SK-N-SH (cell line): ENCODE measurements around the gene FUT7. TPM values are rescaled to one million over a fixed set of nuclear protein-coding genes. Genes with fewer than 3 reads are reported as not detected.

ENCODE experiments used
- CTCF ChIA-PET: fragments of 300-600, 350-600 bp; formaldehyde crosslinking; extraction: SDS; loops from one replicate; lab custom pipeline; 2021; lab: Yijun Ruan, JAX
- POLR2A ChIA-PET: fragments of 350-600 bp; sonication (Branson Sonifier 250); formaldehyde crosslinking; extraction: SDS; loops from one replicate; lab custom pipeline; 2020; ENCODE audit warnings: antibody characterized with exemption, inconsistent platforms; lab: Yijun Ruan, JAX
- DNase-seq: peaks from one replicate; pipeline ENCODE4 v3.0.0; 2012
- H2AFZ ChIP-seq: fragments of 200-600 bp; sonication (generic); 2 replicates; pipeline ENCODE4 v1.8.1; 2016; ENCODE audit warnings: antibody characterized with exemption, mild to moderate bottlenecking, low read depth
- H3F3A ChIP-seq: fragments of 200-600 bp; sonication (generic); replicated peaks from 2 replicates; pipeline ENCODE3; 2016; ENCODE audit warnings: antibody characterized with exemption, mild to moderate bottlenecking; ENCODE audit not compliant: insufficient read depth
- H3K27ac ChIP-seq, 2 experiments: fragments of 200-500 bp in 1 of 2; fragments of 200-600 bp in 1 of 2; sonication (Bioruptor generic) in 1 of 2; sonication (generic), shearing (Covaris generic) in 1 of 2; 2 replicates each; pipeline versions ENCODE4 v1.5.1 to v1.6.1; 2014 to 2016; ENCODE audit warnings: low read depth in 2 of 2, inconsistent platforms in 1 of 2, low read length in 1 of 2, mild to moderate bottlenecking in 1 of 2, mixed read lengths in 1 of 2
- H3K27me3 ChIP-seq: fragments of 200-600 bp; sonication (generic), shearing (Covaris generic); 2 replicates; pipeline ENCODE4 v1.6.1; 2016; ENCODE audit warnings: mixed run types; ENCODE audit not compliant: insufficient read depth
- H3K36me3 ChIP-seq, 2 experiments: fragments of 200-500 bp in 1 of 2; fragments of 200-600 bp in 1 of 2; sonication (Bioruptor generic) in 1 of 2; sonication (generic) in 1 of 2; replicated peaks in 1 of 2; 2 replicates each; pipeline versions ENCODE3 to v1.5.1; 2014 to 2016; ENCODE audit warnings: low read length in 1 of 2, mild to moderate bottlenecking in 1 of 2; ENCODE audit not compliant: insufficient read depth in 2 of 2, control insufficient read depth in 1 of 2
- H3K4me1 ChIP-seq, 2 experiments: fragments of 200-500 bp in 1 of 2; fragments of 200-600 bp in 1 of 2; sonication (Bioruptor generic) in 1 of 2; sonication (generic), shearing (Covaris generic) in 1 of 2; 2 replicates each; pipeline versions ENCODE4 v1.5.1 to v1.6.1; 2014 to 2016; ENCODE audit warnings: low read depth in 1 of 2, low read length in 1 of 2, mixed run types in 1 of 2; ENCODE audit not compliant: insufficient read depth in 2 of 2, control insufficient read depth in 1 of 2
- H3K4me2 ChIP-seq: fragments of 200-600 bp; sonication (generic), shearing (Covaris generic); 2 replicates; pipeline ENCODE4 v1.6.1; 2017; ENCODE audit warnings: mixed run types
- H3K4me3 ChIP-seq, 2 experiments: fragments of 200-500 bp in 1 of 2; fragments of 200-600 bp in 1 of 2; sonication (Bioruptor generic) in 1 of 2; sonication (generic), shearing (Covaris generic) in 1 of 2; 2 replicates each; pipeline versions ENCODE4 v1.5.1 to v1.8.1; 2014 to 2016; ENCODE audit warnings: low read depth in 2 of 2, inconsistent platforms in 1 of 2, low read length in 1 of 2, mild to moderate bottlenecking in 1 of 2, mixed read lengths in 1 of 2, moderate library complexity in 1 of 2
- H3K79me2 ChIP-seq: fragments of 200-600 bp; sonication (generic); 2 replicates; pipeline ENCODE4 v1.8.1; 2017; ENCODE audit warnings: mild to moderate bottlenecking; ENCODE audit not compliant: insufficient read depth
- H3K9ac ChIP-seq: fragments of 200-600 bp; sonication (generic); 2 replicates; pipeline ENCODE4 v1.6.1; 2017; ENCODE audit warnings: mixed run types
- H3K9me2 ChIP-seq: fragments of 200-600 bp; sonication (generic); 2 replicates; pipeline ENCODE4 v1.6.1; 2017; ENCODE audit warnings: mixed run types
- H3K9me3 ChIP-seq: fragments of 200-600 bp; sonication (generic); 2 replicates; pipeline ENCODE4 v1.6.1; 2017; ENCODE audit warnings: mixed run types, mild to moderate bottlenecking, moderate library complexity
- H4K20me1 ChIP-seq: fragments of 200-600 bp; sonication (generic); 2 replicates; pipeline ENCODE4 v1.6.1; 2017; ENCODE audit warnings: mild to moderate bottlenecking, mixed run types; ENCODE audit not compliant: insufficient read depth
- CHD2 ChIP-seq: fragments of 150-350 bp; IDR thresholded peaks from 2 replicates; pipeline ENCODE4 v1.6.1; 2018; ENCODE audit warnings: low read length; ENCODE audit not compliant: partially characterized antibody
- EP300 ChIP-seq, 2 experiments: IDR thresholded peaks; 2 replicates each; pipeline versions ENCODE4 v1.4.0 to v1.6.1; 2012; ENCODE audit warnings: borderline replicate concordance in 1 of 2, low read depth in 1 of 2, low read length in 1 of 2
- EZH2phosphoT487 ChIP-seq: fragments of 200-600 bp; sonication (generic); IDR thresholded peaks from 2 replicates; pipeline ENCODE4 v1.6.1; 2017; ENCODE audit warnings: low read depth, mixed run types, mild to moderate bottlenecking, antibody characterized with exemption, moderate library complexity, borderline replicate concordance
- FOSL2 ChIP-seq: IDR thresholded peaks from 2 replicates; pipeline ENCODE4 v1.4.0; 2012; ENCODE audit warnings: low read depth, mild to moderate bottlenecking, moderate library complexity, borderline replicate concordance
- FOXJ3 ChIP-seq: sonication (generic); formaldehyde crosslinking; IDR thresholded peaks from 2 replicates; pipeline ENCODE4 v1.5.1; 2020; ENCODE audit warnings: mild to moderate bottlenecking, missing genetic modification reagents
- GATA2 ChIP-seq: sonication (generic); formaldehyde crosslinking; IDR thresholded peaks from 2 replicates; pipeline ENCODE4 v1.5.0; 2020; ENCODE audit warnings: mild to moderate bottlenecking, missing genetic modification reagents
- POLR2AphosphoS5 ChIP-seq: IDR thresholded peaks from 2 replicates; pipeline ENCODE4 v1.6.1; 2012; ENCODE audit warnings: low read depth, low read length
- RAD21 ChIP-seq: IDR thresholded peaks from 2 replicates; pipeline ENCODE4 v1.6.1; 2012; ENCODE audit warnings: mild to moderate bottlenecking, low read length
- RCOR1 ChIP-seq: fragments of 150-350 bp; IDR thresholded peaks from 2 replicates; pipeline ENCODE4 v1.6.1; 2017; ENCODE audit warnings: antibody characterized with exemption, low read length
- RFX5 ChIP-seq: IDR thresholded peaks from 2 replicates; pipeline ENCODE4 v1.6.1; 2012; ENCODE audit warnings: mild to moderate bottlenecking, improper control_type of control experiment, low read length
- SIN3A ChIP-seq: IDR thresholded peaks from 2 replicates; pipeline ENCODE4 v1.6.1; 2012; ENCODE audit warnings: low read depth, mild to moderate bottlenecking, low read length, moderate library complexity, borderline replicate concordance
- SMC3 ChIP-seq: IDR thresholded peaks from 2 replicates; pipeline ENCODE4 v1.6.1; 2012; ENCODE audit warnings: low read depth, low read length, improper control_type of control experiment
- TCF12 ChIP-seq: IDR thresholded peaks from 2 replicates; pipeline ENCODE4 v1.4.0; 2012
- WGBS: methylation state at CpG from one replicate; pipeline ENCODE4 v1.1.6; 2017; ENCODE audit warnings: low lambda C conversion rate; 5-methylcytosine and 5-hydroxymethylcytosine counted together
- polyA plus RNA-seq, 3 experiments: library from polyadenylated mRNA; depleted of rRNA; stranded (reverse); fragments of >200 nt; gene quantifications; 2 replicates each; pipeline ENCODE4 v1.2.3, GENCODE V29; 2012
- TF ChIP-seq, protein P1 (sequence below): IDR thresholded peaks from 2 replicates; pipeline ENCODE4 v1.4.0; 2012; ENCODE audit warnings: low read depth
- TF ChIP-seq, protein P2 (sequence below): fragments of 200-600 bp; sonication (generic); IDR thresholded peaks from 2 replicates; pipeline ENCODE4 v1.6.1; 2017; ENCODE audit warnings: antibody characterized with exemption, mild to moderate bottlenecking, moderate library complexity
- TF ChIP-seq, protein P3 (sequence below): fragments of 150-350 bp; IDR thresholded peaks from 2 replicates; pipeline ENCODE4 v1.6.1; 2016; ENCODE audit warnings: mild to moderate bottlenecking, low read depth, low read length
- TF ChIP-seq, protein P4 (sequence below): IDR thresholded peaks from 2 replicates; pipeline ENCODE4 v1.6.1; 2012; ENCODE audit warnings: mild to moderate bottlenecking, low read depth, low read length, moderate library complexity
- TF ChIP-seq, protein P5 (sequence below): IDR thresholded peaks from 2 replicates; pipeline ENCODE4; 2012
- TF ChIP-seq, protein P6 (sequence below): IDR thresholded peaks from 2 replicates; pipeline ENCODE4 v1.4.0; 2012; ENCODE audit warnings: low read depth, borderline replicate concordance
- TF ChIP-seq, protein P7 (sequence below): fragments of 150-350 bp; IDR thresholded peaks from 2 replicates; pipeline ENCODE4 v1.6.1; 2017; ENCODE audit warnings: antibody characterized with exemption, low read length, low read depth, borderline replicate concordance

FUT7 gene
- polyA plus RNA-seq, 1 of the 3 experiments (the other 2 are of a cell fraction), result not detected

DNA sequence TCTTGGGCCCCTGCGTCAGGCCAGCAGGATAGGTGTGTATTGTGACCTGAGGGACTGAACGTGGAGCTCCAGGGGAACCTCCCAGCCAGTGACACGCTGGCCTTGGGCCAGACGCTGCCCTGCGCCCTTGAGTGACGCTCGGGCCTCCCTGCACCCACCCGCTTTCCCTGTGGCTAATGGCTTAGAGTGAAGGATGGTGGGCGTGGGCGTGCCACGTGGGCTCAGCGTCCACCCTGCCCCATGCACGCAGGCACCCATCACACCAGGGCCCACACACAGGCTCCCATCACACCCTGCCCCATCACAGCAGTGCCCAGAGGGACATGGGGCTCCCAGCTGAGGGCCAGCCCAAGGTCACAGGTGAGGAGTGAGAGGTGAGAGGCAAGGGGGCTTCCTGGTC is 5.1 kb upstream of the FUT7 start:
- Histone ChIP-seq H3K9ac (no peak overlapping the region), H3K9me2 (no peaks in the 10 kb centered on the region), H4K20me1 (no peaks in the 10 kb centered on the region), H3K4me2 (no peak overlapping the region), H3K27me3 (no peaks in the 10 kb centered on the region), H3F3A (peaks cover 4% of the 10 kb centered on the region), H3K79me2 (no peaks in the 10 kb centered on the region), H3K9me3 (no peaks in the 10 kb centered on the region), H3K27ac (no peak overlapping the region)
- POLR2A ChIA-PET, result no interaction called here
- DNase-seq, result no peak
- 80% methylated on average over 2 of the region's 13 CpGs for WGBS
- TF ChIP-seq CHD2, result no peak
- no peak for TF ChIP-seq TCF12
- no peak for TF ChIP-seq RAD21
- TF ChIP-seq, protein P1, sequence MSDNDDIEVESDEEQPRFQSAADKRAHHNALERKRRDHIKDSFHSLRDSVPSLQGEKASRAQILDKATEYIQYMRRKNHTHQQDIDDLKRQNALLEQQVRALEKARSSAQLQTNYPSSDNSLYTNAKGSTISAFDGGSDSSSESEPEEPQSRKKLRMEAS, result no peak
- TF ChIP-seq RCOR1, result no peak
- TF ChIP-seq, protein P2, sequence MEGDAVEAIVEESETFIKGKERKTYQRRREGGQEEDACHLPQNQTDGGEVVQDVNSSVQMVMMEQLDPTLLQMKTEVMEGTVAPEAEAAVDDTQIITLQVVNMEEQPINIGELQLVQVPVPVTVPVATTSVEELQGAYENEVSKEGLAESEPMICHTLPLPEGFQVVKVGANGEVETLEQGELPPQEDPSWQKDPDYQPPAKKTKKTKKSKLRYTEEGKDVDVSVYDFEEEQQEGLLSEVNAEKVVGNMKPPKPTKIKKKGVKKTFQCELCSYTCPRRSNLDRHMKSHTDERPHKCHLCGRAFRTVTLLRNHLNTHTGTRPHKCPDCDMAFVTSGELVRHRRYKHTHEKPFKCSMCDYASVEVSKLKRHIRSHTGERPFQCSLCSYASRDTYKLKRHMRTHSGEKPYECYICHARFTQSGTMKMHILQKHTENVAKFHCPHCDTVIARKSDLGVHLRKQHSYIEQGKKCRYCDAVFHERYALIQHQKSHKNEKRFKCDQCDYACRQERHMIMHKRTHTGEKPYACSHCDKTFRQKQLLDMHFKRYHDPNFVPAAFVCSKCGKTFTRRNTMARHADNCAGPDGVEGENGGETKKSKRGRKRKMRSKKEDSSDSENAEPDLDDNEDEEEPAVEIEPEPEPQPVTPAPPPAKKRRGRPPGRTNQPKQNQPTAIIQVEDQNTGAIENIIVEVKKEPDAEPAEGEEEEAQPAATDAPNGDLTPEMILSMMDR, result no peak
- TF ChIP-seq, protein P3, sequence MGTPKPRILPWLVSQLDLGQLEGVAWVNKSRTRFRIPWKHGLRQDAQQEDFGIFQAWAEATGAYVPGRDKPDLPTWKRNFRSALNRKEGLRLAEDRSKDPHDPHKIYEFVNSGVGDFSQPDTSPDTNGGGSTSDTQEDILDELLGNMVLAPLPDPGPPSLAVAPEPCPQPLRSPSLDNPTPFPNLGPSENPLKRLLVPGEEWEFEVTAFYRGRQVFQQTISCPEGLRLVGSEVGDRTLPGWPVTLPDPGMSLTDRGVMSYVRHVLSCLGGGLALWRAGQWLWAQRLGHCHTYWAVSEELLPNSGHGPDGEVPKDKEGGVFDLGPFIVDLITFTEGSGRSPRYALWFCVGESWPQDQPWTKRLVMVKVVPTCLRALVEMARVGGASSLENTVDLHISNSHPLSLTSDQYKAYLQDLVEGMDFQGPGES, result no peak
- no peak for TF ChIP-seq EZH2phosphoT487
- TF ChIP-seq GATA2, result no peak
- no peak for TF ChIP-seq RFX5
- TF ChIP-seq, protein P4, sequence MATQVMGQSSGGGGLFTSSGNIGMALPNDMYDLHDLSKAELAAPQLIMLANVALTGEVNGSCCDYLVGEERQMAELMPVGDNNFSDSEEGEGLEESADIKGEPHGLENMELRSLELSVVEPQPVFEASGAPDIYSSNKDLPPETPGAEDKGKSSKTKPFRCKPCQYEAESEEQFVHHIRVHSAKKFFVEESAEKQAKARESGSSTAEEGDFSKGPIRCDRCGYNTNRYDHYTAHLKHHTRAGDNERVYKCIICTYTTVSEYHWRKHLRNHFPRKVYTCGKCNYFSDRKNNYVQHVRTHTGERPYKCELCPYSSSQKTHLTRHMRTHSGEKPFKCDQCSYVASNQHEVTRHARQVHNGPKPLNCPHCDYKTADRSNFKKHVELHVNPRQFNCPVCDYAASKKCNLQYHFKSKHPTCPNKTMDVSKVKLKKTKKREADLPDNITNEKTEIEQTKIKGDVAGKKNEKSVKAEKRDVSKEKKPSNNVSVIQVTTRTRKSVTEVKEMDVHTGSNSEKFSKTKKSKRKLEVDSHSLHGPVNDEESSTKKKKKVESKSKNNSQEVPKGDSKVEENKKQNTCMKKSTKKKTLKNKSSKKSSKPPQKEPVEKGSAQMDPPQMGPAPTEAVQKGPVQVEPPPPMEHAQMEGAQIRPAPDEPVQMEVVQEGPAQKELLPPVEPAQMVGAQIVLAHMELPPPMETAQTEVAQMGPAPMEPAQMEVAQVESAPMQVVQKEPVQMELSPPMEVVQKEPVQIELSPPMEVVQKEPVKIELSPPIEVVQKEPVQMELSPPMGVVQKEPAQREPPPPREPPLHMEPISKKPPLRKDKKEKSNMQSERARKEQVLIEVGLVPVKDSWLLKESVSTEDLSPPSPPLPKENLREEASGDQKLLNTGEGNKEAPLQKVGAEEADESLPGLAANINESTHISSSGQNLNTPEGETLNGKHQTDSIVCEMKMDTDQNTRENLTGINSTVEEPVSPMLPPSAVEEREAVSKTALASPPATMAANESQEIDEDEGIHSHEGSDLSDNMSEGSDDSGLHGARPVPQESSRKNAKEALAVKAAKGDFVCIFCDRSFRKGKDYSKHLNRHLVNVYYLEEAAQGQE, result no peak
- TF ChIP-seq POLR2AphosphoS5, result no peak
- TF ChIP-seq EP300 (IDR thresholded peaks at IDR 0.05; ENCODE audit: borderline replicate concordance in 1 of 2, low read depth in 1 of 2, low read length in 1 of 2), result no peak
- no peak for TF ChIP-seq FOXJ3 (CRISPR knock-in tag)
- TF ChIP-seq, protein P5, sequence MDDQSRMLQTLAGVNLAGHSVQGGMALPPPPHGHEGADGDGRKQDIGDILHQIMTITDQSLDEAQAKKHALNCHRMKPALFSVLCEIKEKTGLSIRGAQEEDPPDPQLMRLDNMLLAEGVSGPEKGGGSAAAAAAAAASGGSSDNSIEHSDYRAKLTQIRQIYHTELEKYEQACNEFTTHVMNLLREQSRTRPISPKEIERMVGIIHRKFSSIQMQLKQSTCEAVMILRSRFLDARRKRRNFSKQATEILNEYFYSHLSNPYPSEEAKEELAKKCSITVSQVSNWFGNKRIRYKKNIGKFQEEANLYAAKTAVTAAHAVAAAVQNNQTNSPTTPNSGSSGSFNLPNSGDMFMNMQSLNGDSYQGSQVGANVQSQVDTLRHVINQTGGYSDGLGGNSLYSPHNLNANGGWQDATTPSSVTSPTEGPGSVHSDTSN, result no peak
- no peak for TF ChIP-seq SIN3A
- TF ChIP-seq SMC3, result no peak
- TF ChIP-seq, protein P6, sequence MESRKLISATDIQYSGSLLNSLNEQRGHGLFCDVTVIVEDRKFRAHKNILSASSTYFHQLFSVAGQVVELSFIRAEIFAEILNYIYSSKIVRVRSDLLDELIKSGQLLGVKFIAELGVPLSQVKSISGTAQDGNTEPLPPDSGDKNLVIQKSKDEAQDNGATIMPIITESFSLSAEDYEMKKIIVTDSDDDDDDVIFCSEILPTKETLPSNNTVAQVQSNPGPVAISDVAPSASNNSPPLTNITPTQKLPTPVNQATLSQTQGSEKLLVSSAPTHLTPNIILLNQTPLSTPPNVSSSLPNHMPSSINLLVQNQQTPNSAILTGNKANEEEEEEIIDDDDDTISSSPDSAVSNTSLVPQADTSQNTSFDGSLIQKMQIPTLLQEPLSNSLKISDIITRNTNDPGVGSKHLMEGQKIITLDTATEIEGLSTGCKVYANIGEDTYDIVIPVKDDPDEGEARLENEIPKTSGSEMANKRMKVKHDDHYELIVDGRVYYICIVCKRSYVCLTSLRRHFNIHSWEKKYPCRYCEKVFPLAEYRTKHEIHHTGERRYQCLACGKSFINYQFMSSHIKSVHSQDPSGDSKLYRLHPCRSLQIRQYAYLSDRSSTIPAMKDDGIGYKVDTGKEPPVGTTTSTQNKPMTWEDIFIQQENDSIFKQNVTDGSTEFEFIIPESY, result no peak
- no peak for TF ChIP-seq FOSL2
- TF ChIP-seq, protein P7, sequence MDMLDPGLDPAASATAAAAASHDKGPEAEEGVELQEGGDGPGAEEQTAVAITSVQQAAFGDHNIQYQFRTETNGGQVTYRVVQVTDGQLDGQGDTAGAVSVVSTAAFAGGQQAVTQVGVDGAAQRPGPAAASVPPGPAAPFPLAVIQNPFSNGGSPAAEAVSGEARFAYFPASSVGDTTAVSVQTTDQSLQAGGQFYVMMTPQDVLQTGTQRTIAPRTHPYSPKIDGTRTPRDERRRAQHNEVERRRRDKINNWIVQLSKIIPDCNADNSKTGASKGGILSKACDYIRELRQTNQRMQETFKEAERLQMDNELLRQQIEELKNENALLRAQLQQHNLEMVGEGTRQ, result no peak
- TF ChIP-seq, all 33 proteins: peak for 0
- CTCF ChIA-PET, result interaction anchor here (0.6 to 15.1 kb wide), 7 partner anchors 8 to 194 kb away, joined by 3 to 350 read pairs (median 53); partner anchors contain the start of genes AJM1, C8G, FBXW5 and LCN12
- no peak overlapping the region for H3K4me3 ChIP-seq
- peaks cover 0 to 19% of the 10 kb centered on the region in 2 experiments; a peak in 1 of 4 replicates for H3K4me1 ChIP-seq
- peaks cover 0 to 19% of the 10 kb centered on the region in 2 experiments for H3K36me3 ChIP-seq
- no peak overlapping the region for H2AFZ ChIP-seq
